Stimulated activated CD4-positive, alpha-beta T cell treated with anti-CD3 and anti-CD28 coated beads, Interleukin-2, amount 100 ng/mL, for 24 hours (primary cell): ENCODE measurements around the gene ZNF385C.
A peak's percentile ranks its signal among the peaks of the same experiment; 100 is the strongest.
"Not testable (repeated sequence)": the region's sequence is repeated elsewhere in the genome, so short reads cannot be mapped to it uniquely, and the experiment has no call there.

ENCODE experiments used
- DNase-seq, 2 donors: peaks; one replicate each; pipeline ENCODE4 v3.0.0-alpha.2; 2020

The ZNF385C gene

GRCh38 chr17:42016941-42017865, 81.1 kb downstream of the ZNF385C start, which contains the start of gene DNAJC7:
DNAJC7 (minus strand) TSS chr17:42017439; CDS start chr17:42017416, 23 bp downstream.
- DNase-seq, result peak; percentile 89 to 90

- DNase-seq, result no peak
These were observed 81.9 kb downstream of the ZNF385C start for GRCh38 chr17:42016411-42016831.

GRCh38 chr17:42013740-42014139, 84.5 kb downstream of the ZNF385C start:
- not testable (repeated sequence) for DNase-seq

- not testable (repeated sequence) for DNase-seq
These were observed 85.9 kb downstream of the ZNF385C start for GRCh38 chr17:42012363-42012762.

GRCh38 chr17:42010898-42011516, 87.3 kb downstream of the ZNF385C start:
- no peak for DNase-seq

GRCh38 chr17:42010266-42010680, 88.0 kb downstream of the ZNF385C start:
- DNase-seq, result not testable (repeated sequence)

- no peak for DNase-seq
These were observed 89.1 kb downstream of the ZNF385C start for GRCh38 chr17:42009170-42009569.

- DNase-seq, result no peak
These were observed 93.1 kb downstream of the ZNF385C start for GRCh38 chr17:42005166-42005565.

GRCh38 chr17:42002792-42003301, 95.4 kb downstream of the ZNF385C start:
- DNase-seq, result no peak

GRCh38 chr17:42002175-42002791, 96.0 kb downstream of the ZNF385C start:
- no peak for DNase-seq

- DNase-seq, result no peak
These were observed 96.5 kb downstream of the ZNF385C start for GRCh38 chr17:42001729-42002128.

- DNase-seq, result no peak
These were observed 97.7 kb downstream of the ZNF385C start for GRCh38 chr17:42000413-42001133.

GRCh38 chr17:41998497-41998896, 99.8 kb downstream of the ZNF385C start:
- DNase-seq, result no peak

- no peak for DNase-seq
These were observed 101.5 kb downstream of the ZNF385C start for GRCh38 chr17:41996855-41997164.

- DNase-seq, result no peak
These were observed 105.7 kb downstream of the ZNF385C start for GRCh38 chr17:41992576-41992975.

GRCh38 chr17:41989702-41990419, 108.4 kb downstream of the ZNF385C start:
- DNase-seq, result no peak

- no peak for DNase-seq
These were observed 109.9 kb downstream of the ZNF385C start for GRCh38 chr17:41988418-41988817.

- DNase-seq, result no peak
These were observed 110.6 kb downstream of the ZNF385C start for GRCh38 chr17:41987642-41988041.

- DNase-seq, result no peak
These were observed 111.6 kb downstream of the ZNF385C start for GRCh38 chr17:41986634-41987033.

GRCh38 chr17:41985919-41986318, 112.4 kb downstream of the ZNF385C start:
- DNase-seq, result no peak

- no peak for DNase-seq
These were observed 113.8 kb downstream of the ZNF385C start for GRCh38 chr17:41984454-41984853.
